HepG2 (cell line): ENCODE measurements around the gene SDC1. TPM values are rescaled to one million over a fixed set of nuclear protein-coding genes. Genes with fewer than 3 reads are reported as not detected.
A peak's percentile ranks its signal among the peaks of the same experiment; 100 is the strongest.

Experiments
- ATAC-seq: fragments of 200-7000 bp; cut with Tn5 transposase; 3 replicates; pipeline ENCODE4 v1.9.1; 2020; ENCODE audit warnings: mild to moderate bottlenecking, moderate library complexity
- BruUV-seq: library from RNA; stranded (reverse); fragments of 400-500 nt; replicated peaks from 2 replicates; lab custom pipeline; 2021; lab: Mats Ljungman, UMichigan
- CTCF ChIA-PET: fragments of 300-600 bp; formaldehyde crosslinking; extraction: SDS; loops from one replicate; lab custom pipeline; 2021; ENCODE audit warnings: low total read pairs, inconsistent platforms, low intra/inter-chr PET ratio; lab: Yijun Ruan, JAX
- POLR2A ChIA-PET: fragments of 350-600 bp; sonication (Branson Sonifier 250); formaldehyde crosslinking; loops from one replicate; lab custom pipeline; 2020; ENCODE audit warnings: antibody characterized with exemption, inconsistent platforms; lab: Yijun Ruan, JAX
- DNase-seq: peaks from one replicate; pipeline ENCODE4 v3.0.0-alpha.2; 2015; ENCODE audit warnings: low spot score
- FAIRE-seq: peaks from 3 replicates; lab custom pipeline; 2011; peaks lifted over from hg19 to GRCh38; lab: Jason Lieb, UNC
- H2AFZ ChIP-seq: one replicate; pipeline ENCODE4 v1.6.1; 2011; ENCODE audit warnings: low read length, inconsistent platforms
- H3K27ac ChIP-seq: fragments of 300-600 bp; 3 replicates; pipeline ENCODE4 v1.8.0; 2011; ENCODE audit warnings: mixed run types, mild to moderate bottlenecking, mixed read lengths, low read length, inconsistent platforms; ENCODE audit not compliant: insufficient read depth; ENCODE audit errors: extremely low read length
- H3K27me3 ChIP-seq, 2 experiments: fragments of 200-600 bp in 1 of 2; 2 replicates in 1 of 2; 3 replicates in 1 of 2; pipeline versions ENCODE4 v1.6.0 to v1.8.0; 2011; ENCODE audit warnings: low read length in 2 of 2, mild to moderate bottlenecking in 2 of 2, moderate library complexity in 2 of 2, inconsistent platforms in 1 of 2; ENCODE audit not compliant: insufficient read depth in 2 of 2, control insufficient read depth in 1 of 2
- H3K36me3 ChIP-seq, 2 experiments: fragments of 200-600 bp in 1 of 2; replicated peaks in 1 of 2; 2 replicates in 1 of 2; 3 replicates in 1 of 2; pipeline versions ENCODE4 v1.5.1 to v1.8.0; 2011; ENCODE audit warnings: low read length in 2 of 2, inconsistent platforms in 1 of 2; ENCODE audit not compliant: insufficient read depth in 2 of 2, control insufficient read depth in 1 of 2
- H3K4me1 ChIP-seq: 2 replicates; pipeline ENCODE4 v1.5.1; 2012; ENCODE audit warnings: low read length, inconsistent platforms; ENCODE audit not compliant: insufficient read depth
- H3K4me2 ChIP-seq: 2 replicates; pipeline ENCODE4 v1.6.0; 2011; ENCODE audit warnings: low read depth, low read length, inconsistent platforms
- H3K4me3 ChIP-seq, 3 experiments: fragments of 200-600 bp in 1 of 3; sonication (generic), shearing (Covaris generic) in 1 of 3; replicated peaks in 1 of 3; 2 replicates each; pipeline ENCODE4 v1.5.1; 2011 to 2016; ENCODE audit warnings: low read length in 3 of 3, inconsistent platforms in 2 of 3, low read depth in 2 of 3, mild to moderate bottlenecking in 2 of 3, control low read depth in 1 of 3, mixed read lengths in 1 of 3; ENCODE audit not compliant: insufficient read depth in 1 of 3
- H3K79me2 ChIP-seq: one replicate; pipeline ENCODE4 v1.6.1; 2011; ENCODE audit warnings: low read length, inconsistent platforms; ENCODE audit not compliant: insufficient read depth
- H3K9ac ChIP-seq: 2 replicates; pipeline ENCODE4 v1.6.0; 2011; ENCODE audit warnings: mild to moderate bottlenecking, low read depth, low read length, inconsistent platforms; ENCODE audit not compliant: insufficient read depth
- H3K9me3 ChIP-seq: 2 replicates; pipeline ENCODE4 v1.5.1; 2012; ENCODE audit warnings: mild to moderate bottlenecking, low read length
- H4K20me1 ChIP-seq: 2 replicates; pipeline ENCODE4 v1.6.0; 2011; ENCODE audit warnings: inconsistent platforms, mild to moderate bottlenecking, low read length, moderate library complexity; ENCODE audit not compliant: insufficient read depth
- AKAP8 ChIP-seq: sonication (generic); formaldehyde crosslinking; IDR thresholded peaks from 2 replicates; pipeline ENCODE4 v1.5.1; 2020; ENCODE audit warnings: mild to moderate bottlenecking, missing genetic modification reagents
- FOSL2 ChIP-seq: sonication (generic); formaldehyde crosslinking; IDR thresholded peaks from 2 replicates; pipeline ENCODE4 v1.4.0; 2020; ENCODE audit warnings: missing genetic modification reagents
- GFI1 ChIP-seq: sonication (generic); formaldehyde crosslinking; IDR thresholded peaks from 2 replicates; pipeline ENCODE4 v1.5.0; 2020; ENCODE audit warnings: missing genetic modification reagents, mild to moderate bottlenecking, borderline replicate concordance
- KLF12 ChIP-seq: sonication (generic); formaldehyde crosslinking; IDR thresholded peaks from 2 replicates; pipeline ENCODE4 v1.4.0; 2020; ENCODE audit warnings: missing genetic modification reagents, borderline replicate concordance
- NR2F6 ChIP-seq, 2 experiments: IDR thresholded peaks; 2 replicates each; pipeline ENCODE4 v1.6.1; 2016; ENCODE audit warnings: antibody characterized with exemption in 1 of 2, mild to moderate bottlenecking in 1 of 2
- RAD51 ChIP-seq: fragments of 450-650 bp; IDR thresholded peaks from 2 replicates; pipeline ENCODE4 v1.6.1; 2016; ENCODE audit warnings: borderline replicate concordance
- SOX6 ChIP-seq, 2 experiments: fragments of 450-650 bp in 1 of 2; sonication (generic) in 1 of 2; formaldehyde crosslinking in 1 of 2; IDR thresholded peaks; 2 replicates each; pipeline versions ENCODE4 v1.4.0 to v1.6.1; 2017 to 2020; ENCODE audit warnings: antibody characterized with exemption in 1 of 2, mild to moderate bottlenecking in 1 of 2, missing genetic modification reagents in 1 of 2
- TFAP4 ChIP-seq: sonication (generic); IDR thresholded peaks from 2 replicates; pipeline ENCODE4 v1.6.1; 2016; ENCODE audit warnings: low read depth, borderline replicate concordance
- TOPORS ChIP-seq: sonication (generic); formaldehyde crosslinking; IDR thresholded peaks from 2 replicates; pipeline ENCODE4 v1.8.0; 2023; ENCODE audit warnings: mild to moderate bottlenecking, missing genetic modification reagents
- ZNF276 ChIP-seq: sonication (generic); formaldehyde crosslinking; IDR thresholded peaks from 2 replicates; pipeline ENCODE4 v1.4.0; 2020; ENCODE audit warnings: mild to moderate bottlenecking, low read depth, missing genetic modification reagents
- WGBS: methylation state at CpG from one replicate; pipeline ENCODE4 v1.1.6; 2017; ENCODE audit warnings: low lambda C conversion rate; 5-methylcytosine and 5-hydroxymethylcytosine counted together
- in situ Hi-C: cut with HindIII; loops from 2 replicates; pipeline ENCODE4 v1.10.0; 2017; ENCODE audit warnings: low pct_unique_long_range_greater_than_20kb; ENCODE audit not compliant: extremely low pct_ligation_motif_present
- intact Hi-C: fragments of 100-400 bp; cut with micrococcal nuclease; formaldehyde crosslinking; loops from one replicate; pipeline ENCODE4 v1.10.0; 2022; ENCODE audit not compliant: unreplicated experiment
- polyA plus RNA-seq, 8 experiments: library from polyadenylated mRNA; depleted of rRNA in 3 of 8; stranded (reverse) in 7 of 8; unstranded in 1 of 8; fragments of >200 nt; fragmentation: Illumina TruSeq in 4 of 8; extraction: Trizol in 4 of 8; gene quantifications; 2 replicates each; pipeline versions ENCODE4 v1.2.1 to v1.2.3, GENCODE V29; 2011 to 2016; ENCODE audit warnings: low read depth in 4 of 8, missing spikeins in 1 of 8, mixed read lengths in 1 of 8; ENCODE audit not compliant: insufficient read depth in 1 of 8
- total RNA-seq, 5 experiments: library from RNA; depleted of rRNA; stranded (reverse); fragments of >200 nt; fragmentation: Illumina TruSeq; extraction: Trizol; gene quantifications; 2 replicates each; pipeline ENCODE4 v1.2.3, GENCODE V29; 2016; ENCODE audit warnings: low read depth in 1 of 5

Gene SDC1
- total and polyA plus RNA-seq, 2 of the 13 experiments (the other 11 are each of a cell fraction or from before 2014, with no cell fraction given): 108 to 119 TPM

- ChIA-PET CTCF (no interaction called here), POLR2A (interaction anchor here (1.2 to 6.4 kb wide), 4 partner anchors 11 to 41 kb away, joined by 3 to 94 read pairs (median 39); no protein-coding TSS in a partner anchor)
- in situ Hi-C loops: loop anchor here (5.0 kb wide), 1 partner anchor 34 kb away; no protein-coding TSS in a partner anchor
- Histone ChIP-seq H3K27me3 (no peaks in the 10 kb centered on the region), H4K20me1 (no peaks in the 10 kb centered on the region), H3K36me3 (peaks cover 0 to 2% of the 10 kb centered on the region in 2 experiments; a peak in 2 of 5 replicates), H3K79me2 (peaks cover 70% of the 10 kb centered on the region), H3K27ac (peak overlapping the region; percentile 7), H3K4me1 (peaks cover 78% of the 10 kb centered on the region), H2AFZ (no peak overlapping the region), H3K4me3 (no peak overlapping the region), H3K9me3 (no peaks in the 10 kb centered on the region), H3K9ac (no peak overlapping the region), H3K4me2 (peak overlapping the region; percentile 2; the same call in 1 of the 2 replicates)
- no peak for FAIRE-seq
- WGBS: 66% methylated on average over 3 of the region's 3 CpGs
- intact Hi-C loops: no loop called here
- no peak for ATAC-seq
- DNase-seq: no peak
- no TSS peak for BruUV-seq
- no peak for TF ChIP-seq ZNF276
- 0 out of 2 replicates have a peak, but pooled peaks have one; percentile 35 for TF ChIP-seq AKAP8 (CRISPR knock-in tag)
- no peak for TF ChIP-seq SOX6 (IDR thresholded peaks at IDR 0.05)
- 0 out of 2 replicates have a peak, but pooled peaks have one; percentile 13 for TF ChIP-seq SOX6 (CRISPR knock-in tag; IDR thresholded peaks at IDR 0.05)
- no peak for TF ChIP-seq RAD51
- no peak for TF ChIP-seq TOPORS (CRISPR knock-in tag)
- TF ChIP-seq KLF12 (CRISPR knock-in tag): no peak
- TF ChIP-seq GFI1 (CRISPR knock-in tag): no peak
- TF ChIP-seq NR2F6 (IDR thresholded peaks at IDR 0.05): no peak
- TF ChIP-seq NR2F6 (CRISPR knock-in tag; IDR thresholded peaks at IDR 0.05): no peak
- TF ChIP-seq FOSL2 (CRISPR knock-in tag): peak; percentile 46; the same call in 1 of the 2 replicates
- TF ChIP-seq TFAP4: peak; percentile 25; the same call in 1 of the 2 replicates
Observed at GRCh38 chr2:20220806-20221554, 4.0 kb downstream of the SDC1 start.
